D721Med (cell line): Measurements from ENCODE around the gene GSK3B.

Source experiments
- DNase-seq: peaks from one replicate; pipeline ENCODE4 v3.0.0; 2011; ENCODE audit warnings: low spot score; ENCODE audit not compliant: insufficient read length
- FAIRE-seq: peaks from 2 replicates; lab custom pipeline; 2011; peaks lifted over from hg19 to GRCh38; lab: Jason Lieb, UNC
- CTCF ChIP-seq: IDR thresholded peaks from 2 replicates; pipeline ENCODE4 v1.5.1; 2012; ENCODE audit warnings: mild to moderate bottlenecking, control low read depth; ENCODE audit not compliant: insufficient read depth; ENCODE audit errors: missing control alignments

GSK3B gene

DNA sequence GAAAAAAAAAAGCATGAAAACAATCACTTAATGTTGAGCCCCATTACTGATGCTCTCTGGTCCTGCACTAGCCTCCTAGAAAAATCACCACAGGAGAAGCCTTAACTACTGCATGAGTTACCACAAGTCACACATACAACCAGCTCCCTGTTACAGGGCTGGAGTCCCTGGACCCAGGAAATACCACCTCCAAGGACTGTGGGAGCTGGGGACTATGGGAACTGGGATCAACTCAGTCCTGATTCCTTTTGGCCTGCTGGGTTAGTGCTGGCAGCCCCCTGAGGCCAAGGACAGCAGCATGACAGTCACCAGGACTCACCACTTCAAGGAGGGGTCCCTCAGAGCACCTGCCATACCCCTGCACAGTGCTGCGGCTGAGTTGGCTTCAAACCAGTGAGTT, 311.8 kb downstream of the GSK3B start:
- FAIRE-seq (no peak), DNase-seq (no peak)
- no peak for TF ChIP-seq CTCF

- no peak for TF ChIP-seq CTCF
- FAIRE-seq (no peak), DNase-seq (no peak)
Measured at GRCh38 chr3:119781330-119782198, 312.7 kb downstream of the GSK3B start, which contains the start of gene NR1I2. Gene NR1I2, plus strand, starts transcription at chr3:119782101.

DNA sequence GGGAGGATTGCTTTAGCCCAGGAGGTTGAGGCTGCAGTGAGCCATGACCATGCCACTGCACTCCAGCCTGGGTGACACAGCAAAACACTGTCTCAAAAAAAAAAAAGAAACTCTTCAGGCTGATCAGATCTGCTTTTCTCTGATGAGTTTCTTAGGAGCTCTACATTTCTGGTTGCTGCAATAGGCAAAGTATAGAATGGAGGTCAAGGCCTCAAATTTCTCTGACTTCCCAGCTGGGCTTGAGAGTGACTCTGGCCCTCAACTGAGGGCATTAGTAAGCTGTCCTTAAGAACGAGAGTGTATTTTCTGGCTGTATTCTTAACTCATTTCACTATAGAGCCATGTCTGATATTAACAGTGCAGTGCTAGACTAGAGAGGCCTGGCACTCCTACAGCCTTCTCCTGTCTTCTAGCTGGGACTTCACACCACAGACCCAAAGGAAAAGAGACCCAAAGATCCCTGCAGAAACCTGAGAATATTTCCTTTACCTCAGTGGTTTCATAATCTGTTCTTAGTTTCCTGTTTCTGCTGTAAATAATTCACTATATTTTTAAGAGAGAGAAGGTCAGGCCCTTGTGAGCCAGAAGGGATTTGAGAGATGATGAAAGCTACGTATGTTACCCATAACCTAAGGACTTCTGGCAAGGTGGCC, 314.4 kb downstream of the GSK3B start:
- no peak for DNase-seq
- FAIRE-seq: no peak
- no peak for TF ChIP-seq CTCF

DNA sequence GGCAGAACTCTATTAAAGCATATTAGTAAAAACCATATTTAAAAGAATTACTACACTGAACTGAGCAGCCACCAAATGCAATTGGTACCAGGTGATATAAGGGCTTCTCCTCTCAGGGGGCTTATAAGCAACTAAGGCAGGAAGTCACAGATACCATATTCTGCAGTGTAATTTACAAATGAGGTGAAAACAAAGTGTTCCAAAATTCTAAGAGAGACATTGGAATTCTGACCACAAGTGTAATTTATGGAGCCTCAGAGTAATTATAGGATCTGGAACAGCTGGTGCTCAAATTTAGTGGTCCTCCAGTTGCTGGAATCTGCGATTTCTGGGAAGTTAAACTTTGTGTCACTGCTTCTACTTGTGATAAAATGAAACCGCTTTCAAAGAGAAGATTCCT, 315.4 kb downstream of the GSK3B start:
- FAIRE-seq (no peak), DNase-seq (no peak)
- no peak for TF ChIP-seq CTCF

GRCh38 chr3:119778176-119778575, 316.1 kb downstream of the GSK3B start:
- FAIRE-seq (no peak), DNase-seq (no peak)
- TF ChIP-seq CTCF: no peak

- DNase-seq (no peak), FAIRE-seq (no peak)
- TF ChIP-seq CTCF: no peak
Measured at GRCh38 chr3:119776304-119776703, 317.9 kb downstream of the GSK3B start.

GRCh38 chr3:119774444-119774843, 319.8 kb downstream of the GSK3B start:
- DNase-seq (no peak), FAIRE-seq (no peak)
- TF ChIP-seq CTCF: no peak
